GM12801 (cell line): ENCODE results near the gene MAB21L4.

Experiments used
- TF ChIP-seq, protein P1 (sequence below): IDR thresholded peaks from one replicate; pipeline ENCODE4 v1.5.1; 2011; ENCODE audit warnings: control low read depth; ENCODE audit not compliant: insufficient read length; ENCODE audit errors: extremely low read depth

MAB21L4 gene

DNA sequence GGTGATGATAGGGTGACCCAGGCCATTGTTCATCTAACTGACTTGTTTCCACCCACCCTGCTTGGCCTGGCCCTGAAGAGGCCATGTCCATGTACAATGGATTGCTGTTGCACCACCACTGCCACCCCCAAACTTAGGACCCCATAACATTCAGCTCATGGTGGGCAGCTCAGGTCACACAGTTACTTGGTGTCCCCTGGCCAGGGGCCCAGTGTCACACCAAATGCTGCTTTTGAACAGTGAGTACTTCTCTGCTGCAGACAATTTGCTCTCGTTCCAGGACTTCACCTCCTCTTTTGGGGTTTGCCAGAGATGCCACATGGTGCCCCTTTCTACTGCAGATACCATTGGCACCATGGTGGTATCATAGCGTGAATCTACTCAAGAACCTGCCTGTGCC lies 11.7 kb downstream of the MAB21L4 start:
- TF ChIP-seq, protein P1, sequence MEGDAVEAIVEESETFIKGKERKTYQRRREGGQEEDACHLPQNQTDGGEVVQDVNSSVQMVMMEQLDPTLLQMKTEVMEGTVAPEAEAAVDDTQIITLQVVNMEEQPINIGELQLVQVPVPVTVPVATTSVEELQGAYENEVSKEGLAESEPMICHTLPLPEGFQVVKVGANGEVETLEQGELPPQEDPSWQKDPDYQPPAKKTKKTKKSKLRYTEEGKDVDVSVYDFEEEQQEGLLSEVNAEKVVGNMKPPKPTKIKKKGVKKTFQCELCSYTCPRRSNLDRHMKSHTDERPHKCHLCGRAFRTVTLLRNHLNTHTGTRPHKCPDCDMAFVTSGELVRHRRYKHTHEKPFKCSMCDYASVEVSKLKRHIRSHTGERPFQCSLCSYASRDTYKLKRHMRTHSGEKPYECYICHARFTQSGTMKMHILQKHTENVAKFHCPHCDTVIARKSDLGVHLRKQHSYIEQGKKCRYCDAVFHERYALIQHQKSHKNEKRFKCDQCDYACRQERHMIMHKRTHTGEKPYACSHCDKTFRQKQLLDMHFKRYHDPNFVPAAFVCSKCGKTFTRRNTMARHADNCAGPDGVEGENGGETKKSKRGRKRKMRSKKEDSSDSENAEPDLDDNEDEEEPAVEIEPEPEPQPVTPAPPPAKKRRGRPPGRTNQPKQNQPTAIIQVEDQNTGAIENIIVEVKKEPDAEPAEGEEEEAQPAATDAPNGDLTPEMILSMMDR, result no peak

DNA sequence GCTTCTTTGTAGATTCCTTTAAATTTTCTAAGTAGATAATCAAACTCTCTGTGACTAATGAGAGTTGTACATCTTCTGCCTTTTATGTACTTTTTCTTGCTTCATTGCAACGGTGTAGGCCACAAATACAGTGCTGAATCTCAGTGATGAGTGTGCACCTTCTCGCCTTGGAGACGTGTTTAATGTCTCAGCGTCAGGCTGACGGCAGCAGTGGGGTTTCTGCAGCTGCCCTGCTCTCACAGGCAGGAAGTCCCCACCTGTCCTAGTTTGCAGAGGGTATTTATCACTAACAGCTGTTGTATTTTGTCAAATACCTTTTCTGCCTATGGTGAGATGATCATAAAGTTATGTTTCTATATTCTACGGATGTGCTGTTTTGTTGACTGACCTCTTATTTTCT lies 14.0 kb downstream of the MAB21L4 start:
- TF ChIP-seq, protein P1, result no peak

DNA sequence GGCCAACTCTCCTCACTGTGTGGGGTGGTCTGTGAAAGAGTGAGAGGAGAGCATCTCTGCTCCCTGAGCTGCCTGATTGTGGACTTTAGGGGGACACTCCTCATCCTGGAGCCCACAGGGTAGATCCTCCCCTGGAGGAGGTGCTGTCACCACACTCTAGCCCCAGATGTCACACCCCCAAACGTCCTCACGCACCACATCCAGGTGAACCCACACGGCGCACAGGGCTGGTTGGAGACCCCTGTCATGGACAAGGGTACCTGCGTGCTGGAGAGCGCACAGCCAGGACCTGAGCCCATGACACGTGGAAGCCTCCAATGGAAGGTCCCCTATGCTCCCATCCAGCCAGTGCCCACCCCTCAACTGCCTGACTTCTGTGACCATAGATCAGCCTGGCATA lies 16.9 kb downstream of the MAB21L4 start:
- TF ChIP-seq, protein P1, result no peak

DNA sequence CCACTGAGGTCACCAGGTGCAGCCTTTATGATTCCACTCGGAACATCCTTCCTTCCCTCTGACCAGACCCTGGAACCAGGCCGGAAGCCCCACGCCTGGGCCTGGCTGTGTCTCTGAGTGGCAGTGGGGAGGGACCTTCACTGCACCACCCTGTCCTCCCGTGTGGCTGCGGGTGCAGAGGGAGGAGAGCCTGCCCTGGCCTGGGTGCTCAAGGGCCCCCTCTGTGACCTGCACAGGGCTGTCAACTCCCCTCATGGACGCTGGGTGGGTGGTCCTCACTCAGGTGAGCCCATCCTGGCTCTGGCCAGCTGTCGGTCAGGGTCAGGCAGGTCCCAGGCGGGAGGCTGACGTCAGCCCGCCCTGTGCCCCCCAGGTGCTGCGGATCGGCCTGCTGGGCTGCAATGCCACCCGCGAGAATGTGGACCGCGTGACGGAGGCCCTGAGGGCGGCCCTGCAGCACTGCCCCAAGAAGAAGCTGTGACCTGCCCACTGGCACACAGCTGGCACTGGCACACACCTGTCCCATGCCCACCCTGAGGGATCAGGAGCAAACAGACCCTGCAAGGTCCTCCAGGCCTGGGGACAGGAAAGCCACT lies 17.5 kb downstream of the MAB21L4 start:
- TF ChIP-seq, protein P1, result no peak

DNA sequence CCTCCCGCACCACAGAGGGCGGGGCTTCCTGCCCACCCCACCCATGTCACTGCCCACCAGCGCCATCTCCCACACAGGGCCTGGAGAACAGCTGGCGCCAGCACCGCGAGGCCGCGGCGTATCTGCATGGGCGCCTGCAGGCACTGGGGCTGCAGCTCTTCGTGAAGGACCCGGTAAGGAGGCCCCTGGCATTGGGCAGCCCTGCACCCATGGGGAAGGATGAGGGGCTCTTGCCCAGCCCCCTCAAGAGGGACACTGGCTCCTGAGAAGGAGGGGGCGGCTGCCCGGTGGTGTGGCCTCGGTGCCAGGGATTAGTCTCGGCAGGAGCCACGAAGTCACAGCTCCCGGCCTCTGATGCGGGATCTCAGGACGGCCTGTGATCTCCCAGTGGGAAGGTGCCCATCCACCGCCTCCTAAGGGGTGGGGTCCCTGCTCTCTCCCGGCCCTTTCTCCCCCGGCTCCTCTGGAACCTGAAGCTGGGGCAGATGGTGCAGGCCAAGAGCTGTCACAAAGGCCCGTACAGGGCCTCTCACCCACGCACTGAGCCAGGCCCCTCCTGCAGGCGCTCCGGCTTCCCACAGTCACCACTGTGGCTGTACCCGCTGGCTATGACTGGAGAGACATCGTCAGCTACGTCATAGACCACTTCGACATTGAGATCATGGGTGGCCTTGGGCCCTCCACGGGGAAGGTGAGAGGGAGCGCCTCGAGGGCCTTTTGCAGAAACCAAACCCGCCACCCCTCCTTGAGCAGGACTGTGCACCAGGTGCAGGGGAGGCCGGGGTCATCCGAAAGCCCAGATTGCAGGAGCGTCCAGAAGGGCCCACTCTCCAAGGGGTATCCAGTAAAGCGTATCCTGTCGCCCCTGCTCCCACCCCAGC lies 18.3 kb downstream of the MAB21L4 start:
- TF ChIP-seq, protein P1, result no peak

DNA sequence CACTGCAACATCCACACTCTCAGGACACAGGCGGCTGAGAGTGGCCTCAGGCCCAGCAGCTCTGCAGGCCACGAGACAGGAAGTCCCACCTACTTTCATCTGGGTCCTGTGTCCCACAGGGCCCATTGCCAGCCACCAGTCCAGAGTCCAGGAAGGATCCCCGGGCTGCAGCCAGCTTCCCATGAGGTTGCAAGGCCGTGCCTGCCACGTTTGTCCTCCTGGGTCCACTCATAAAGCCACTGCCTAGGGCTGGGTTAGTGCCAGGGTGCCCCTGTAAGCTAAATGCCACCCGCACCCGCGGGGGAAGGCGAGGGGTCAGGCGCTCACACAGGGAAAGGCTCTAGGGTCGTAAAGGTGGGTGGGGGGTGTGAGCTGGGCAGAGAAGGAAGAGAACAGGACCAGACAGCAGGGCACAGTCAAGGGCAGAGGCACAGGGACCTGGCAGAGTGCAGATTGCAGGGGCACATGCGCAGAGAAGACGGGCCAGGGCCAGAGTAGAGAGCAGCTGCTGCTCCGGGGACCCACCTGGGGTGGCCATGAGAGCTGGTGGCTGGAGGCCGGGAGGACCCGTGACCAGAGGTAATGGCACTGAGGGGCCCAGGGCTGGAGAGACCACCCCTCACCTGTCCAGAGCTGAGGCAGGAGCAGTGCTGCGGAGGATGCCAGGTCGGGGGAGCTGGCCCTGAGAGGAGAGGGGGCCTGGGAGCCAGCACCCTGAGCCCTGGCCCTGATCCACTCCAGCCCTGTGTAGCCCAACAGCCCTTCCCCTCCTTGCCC lies 19.3 kb downstream of the MAB21L4 start:
- TF ChIP-seq, protein P1, result no peak

DNA sequence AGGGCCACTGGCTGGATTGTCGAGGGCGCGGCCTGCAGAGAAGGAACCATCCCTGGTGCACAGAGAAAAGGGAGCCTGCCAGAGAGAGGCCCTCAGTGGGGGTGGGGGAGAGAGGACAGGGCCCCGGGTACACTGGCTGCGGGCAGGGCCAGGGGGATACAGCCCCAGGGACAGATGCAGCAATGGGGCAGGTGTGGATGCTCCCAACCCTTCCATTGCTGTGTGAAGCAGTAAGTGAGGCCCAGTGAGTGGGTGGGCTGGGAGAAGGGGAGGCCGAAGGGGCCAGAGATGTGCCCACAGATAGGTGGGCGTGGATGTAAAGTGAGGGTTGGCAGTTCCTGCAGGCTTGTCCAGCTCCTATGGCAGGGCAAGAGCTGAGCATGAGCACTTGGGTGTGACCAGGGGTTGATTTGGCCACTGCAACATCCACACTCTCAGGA lies 19.9 kb downstream of the MAB21L4 start:
- TF ChIP-seq, protein P1, result no peak
